Measurements from ENCODE around the gene CCR6.

DNA sequence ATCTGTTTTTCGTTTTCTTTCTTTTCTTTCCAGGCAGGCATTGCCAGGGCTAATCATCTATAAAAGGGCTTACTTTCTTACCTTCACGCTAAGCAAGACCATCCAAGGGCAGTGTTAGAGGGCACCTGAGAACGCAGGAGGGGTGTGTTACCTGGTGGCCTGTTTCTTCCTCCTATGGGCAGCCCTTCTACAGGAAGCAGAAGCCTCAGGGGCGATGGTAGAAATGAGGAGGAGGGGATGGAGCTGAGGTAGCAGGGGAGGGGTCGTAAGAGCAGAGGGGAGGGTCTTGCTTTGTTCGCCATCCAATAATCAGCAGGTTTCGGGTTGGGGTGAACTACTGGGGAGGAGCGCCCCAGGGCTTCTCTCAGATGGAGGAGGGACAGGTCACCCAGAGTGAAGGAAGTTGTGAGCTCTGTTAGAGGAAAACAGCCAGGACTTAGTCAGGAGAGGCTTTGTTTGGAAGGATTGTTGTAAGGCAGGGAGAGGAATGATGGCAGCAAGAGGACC lies 1.5 kb upstream of the CCR6 start:
- TF ChIP-seq, protein P1, sequence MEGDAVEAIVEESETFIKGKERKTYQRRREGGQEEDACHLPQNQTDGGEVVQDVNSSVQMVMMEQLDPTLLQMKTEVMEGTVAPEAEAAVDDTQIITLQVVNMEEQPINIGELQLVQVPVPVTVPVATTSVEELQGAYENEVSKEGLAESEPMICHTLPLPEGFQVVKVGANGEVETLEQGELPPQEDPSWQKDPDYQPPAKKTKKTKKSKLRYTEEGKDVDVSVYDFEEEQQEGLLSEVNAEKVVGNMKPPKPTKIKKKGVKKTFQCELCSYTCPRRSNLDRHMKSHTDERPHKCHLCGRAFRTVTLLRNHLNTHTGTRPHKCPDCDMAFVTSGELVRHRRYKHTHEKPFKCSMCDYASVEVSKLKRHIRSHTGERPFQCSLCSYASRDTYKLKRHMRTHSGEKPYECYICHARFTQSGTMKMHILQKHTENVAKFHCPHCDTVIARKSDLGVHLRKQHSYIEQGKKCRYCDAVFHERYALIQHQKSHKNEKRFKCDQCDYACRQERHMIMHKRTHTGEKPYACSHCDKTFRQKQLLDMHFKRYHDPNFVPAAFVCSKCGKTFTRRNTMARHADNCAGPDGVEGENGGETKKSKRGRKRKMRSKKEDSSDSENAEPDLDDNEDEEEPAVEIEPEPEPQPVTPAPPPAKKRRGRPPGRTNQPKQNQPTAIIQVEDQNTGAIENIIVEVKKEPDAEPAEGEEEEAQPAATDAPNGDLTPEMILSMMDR (IDR thresholded peaks at IDR 0.05) = no peak
- TF ChIP-seq EP300 (IDR thresholded peaks at IDR 0.05) = no peak
